ENCODE measurements around the gene USHBP1.

The USHBP1 gene

DNA sequence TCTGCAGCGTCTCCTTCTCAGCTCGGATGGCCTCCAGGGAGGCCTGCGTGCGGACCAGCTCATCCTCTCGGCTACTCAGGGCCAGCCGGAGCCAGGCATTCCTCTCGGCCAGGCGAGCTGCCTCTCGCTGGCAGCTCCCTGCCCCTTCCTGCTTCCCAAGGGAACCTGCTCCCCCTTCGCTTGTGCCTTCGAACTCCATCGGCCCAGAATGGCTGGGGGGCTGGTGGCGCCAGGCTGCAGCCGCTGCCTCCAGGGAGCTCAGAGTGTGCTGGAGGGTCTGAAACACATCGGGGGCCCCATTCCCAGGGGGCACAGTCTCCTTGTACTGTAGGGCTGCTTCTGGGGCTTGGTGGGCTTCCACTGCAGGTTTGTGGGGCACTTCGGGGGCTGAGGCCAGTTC lies 2.0 kb downstream of the USHBP1 start:
- no peak for DNase-seq (ENCODE audit: low read depth)

- peak; percentile 84 for DNase-seq (ENCODE audit: low read depth)
Observed at GRCh38 chr19:17260842-17261325, 3.7 kb downstream of the USHBP1 start.

- no peak for DNase-seq (ENCODE audit: low read depth)
Observed at GRCh38 chr19:17259934-17260333, 4.6 kb downstream of the USHBP1 start.

DNA sequence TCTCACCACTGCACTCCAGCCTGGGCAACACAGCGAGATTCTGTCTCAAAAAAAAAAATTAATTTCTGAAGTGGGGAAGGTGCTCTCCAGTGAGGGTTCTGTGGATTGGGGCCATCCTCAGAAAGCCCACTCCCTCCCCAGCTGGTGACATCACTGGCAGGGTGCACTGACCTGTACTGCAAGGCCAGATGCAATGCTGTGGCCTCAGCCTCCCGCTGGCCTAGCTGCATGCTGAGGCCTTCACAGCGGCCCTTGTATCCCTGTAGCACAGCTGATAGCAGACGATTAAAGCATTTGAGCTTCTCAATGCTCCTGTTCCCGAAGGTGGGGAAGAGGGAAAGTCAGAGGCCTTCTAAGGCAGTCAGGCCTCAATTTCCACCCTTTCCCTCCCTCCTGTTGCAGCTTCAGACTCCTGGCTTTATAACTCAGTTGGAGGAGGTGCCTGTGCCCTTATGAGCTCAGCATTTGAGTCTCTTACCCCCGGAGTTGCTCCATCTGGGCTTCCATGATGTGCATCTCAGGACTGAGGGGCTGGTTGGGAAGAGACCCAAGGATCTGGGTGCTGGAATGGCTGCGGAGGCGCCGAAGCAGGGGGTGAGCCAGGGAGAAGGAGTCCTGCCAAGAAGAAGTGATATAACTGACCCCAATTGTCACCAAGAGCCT lies 5.3 kb downstream of the USHBP1 start:
- DNase-seq (ENCODE audit: low read depth) = no peak

DNA sequence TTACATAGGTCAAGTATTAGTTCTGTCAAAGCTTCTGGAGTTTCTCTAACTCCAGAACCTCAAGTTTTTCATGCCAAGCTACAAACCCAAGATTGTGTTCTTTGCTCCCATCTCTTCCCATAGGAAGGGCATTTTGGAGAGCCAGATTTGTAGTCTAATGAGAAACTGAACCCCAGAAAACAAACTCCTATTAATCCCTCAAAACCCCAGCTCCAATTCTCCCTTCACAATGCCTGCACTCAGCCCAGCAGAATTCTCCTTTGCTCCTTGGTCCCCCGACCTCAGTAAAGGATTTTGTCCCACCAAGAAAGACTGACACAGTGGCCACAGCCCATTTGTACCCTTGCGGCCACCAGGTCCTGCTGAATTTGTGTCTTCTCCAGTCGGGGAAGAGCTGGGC lies 8.4 kb downstream of the USHBP1 start:
- DNase-seq (ENCODE audit: low read depth) = no peak

GRCh38 chr19:17255150-17255621 lies 9.4 kb downstream of the USHBP1 start:
- DNase-seq (ENCODE audit: low read depth) = no peak

GRCh38 chr19:17254636-17255035 lies 9.9 kb downstream of the USHBP1 start:
- no peak for DNase-seq (ENCODE audit: low read depth)

DNA sequence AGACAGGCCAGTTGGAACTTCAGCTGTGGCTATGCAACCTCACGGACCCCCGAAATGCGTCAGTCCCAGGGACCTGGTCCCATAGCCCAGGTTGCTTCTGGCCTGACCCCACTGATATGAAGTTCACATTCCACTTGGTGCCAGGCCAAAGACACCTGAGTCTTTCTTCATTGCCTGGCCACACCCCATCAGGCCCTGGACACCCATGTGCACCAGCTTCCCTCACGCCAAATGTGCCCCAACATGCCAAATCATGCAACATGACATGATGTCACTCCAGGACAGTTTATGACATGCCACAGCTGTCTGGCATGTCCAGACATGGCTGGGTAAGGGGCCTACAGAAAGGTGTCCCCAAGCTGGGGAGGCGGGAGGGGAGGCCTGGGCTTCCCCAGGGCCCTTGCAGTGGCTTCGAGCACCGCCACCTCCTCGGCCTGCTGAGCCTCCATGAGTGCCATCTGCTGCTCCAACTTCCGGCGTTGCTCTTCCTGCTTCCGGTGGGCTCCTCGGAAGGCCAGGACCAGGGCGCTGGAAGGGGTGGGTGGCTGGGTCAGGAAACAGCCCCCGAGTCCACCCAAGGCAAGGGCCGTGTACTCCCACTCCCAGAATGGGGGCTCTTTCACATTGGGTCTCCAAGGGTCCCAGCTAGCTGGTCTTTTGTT lies 14.5 kb downstream of the USHBP1 start:
- DNase-seq (ENCODE audit: low read depth) = no peak

DNA sequence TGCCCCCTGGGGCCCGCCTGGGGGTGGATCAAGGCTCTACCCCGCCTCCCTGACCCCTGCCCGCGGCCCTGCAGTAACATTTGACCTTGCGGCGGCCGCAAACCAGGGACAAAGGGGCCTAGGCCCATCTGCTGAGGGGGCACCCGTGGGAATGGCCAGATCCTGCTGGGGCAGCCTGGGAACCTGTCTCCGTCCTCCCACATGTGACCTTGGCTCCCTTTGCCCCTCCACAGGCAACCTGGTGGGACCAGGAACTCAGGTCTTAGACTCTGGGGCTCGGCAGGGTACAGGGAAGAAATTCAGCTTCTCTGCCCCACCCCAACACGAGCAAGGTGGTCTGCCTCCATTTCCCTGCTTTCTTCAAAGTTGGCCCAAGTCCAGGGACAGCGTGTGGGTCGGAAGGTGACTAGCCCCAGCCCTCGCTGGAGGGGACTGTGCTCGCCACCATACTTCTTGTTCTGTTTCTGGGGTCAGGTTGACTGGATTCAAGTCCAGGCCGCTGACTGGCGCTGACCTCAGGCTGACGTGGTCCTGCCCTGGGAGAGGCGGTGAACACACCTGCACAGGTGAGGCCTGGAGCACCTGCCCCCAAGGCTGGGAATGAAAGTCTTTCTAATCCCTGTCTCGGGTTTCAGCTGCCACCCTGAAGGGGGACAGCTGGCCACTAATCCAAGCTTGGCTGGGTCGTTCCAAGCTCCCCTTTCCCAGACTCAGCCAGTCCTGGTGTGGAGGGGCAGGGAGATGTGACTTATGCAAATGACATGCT lies 16.4 kb downstream of the USHBP1 start:
- no peak for DNase-seq (ENCODE audit: low read depth)

DNA sequence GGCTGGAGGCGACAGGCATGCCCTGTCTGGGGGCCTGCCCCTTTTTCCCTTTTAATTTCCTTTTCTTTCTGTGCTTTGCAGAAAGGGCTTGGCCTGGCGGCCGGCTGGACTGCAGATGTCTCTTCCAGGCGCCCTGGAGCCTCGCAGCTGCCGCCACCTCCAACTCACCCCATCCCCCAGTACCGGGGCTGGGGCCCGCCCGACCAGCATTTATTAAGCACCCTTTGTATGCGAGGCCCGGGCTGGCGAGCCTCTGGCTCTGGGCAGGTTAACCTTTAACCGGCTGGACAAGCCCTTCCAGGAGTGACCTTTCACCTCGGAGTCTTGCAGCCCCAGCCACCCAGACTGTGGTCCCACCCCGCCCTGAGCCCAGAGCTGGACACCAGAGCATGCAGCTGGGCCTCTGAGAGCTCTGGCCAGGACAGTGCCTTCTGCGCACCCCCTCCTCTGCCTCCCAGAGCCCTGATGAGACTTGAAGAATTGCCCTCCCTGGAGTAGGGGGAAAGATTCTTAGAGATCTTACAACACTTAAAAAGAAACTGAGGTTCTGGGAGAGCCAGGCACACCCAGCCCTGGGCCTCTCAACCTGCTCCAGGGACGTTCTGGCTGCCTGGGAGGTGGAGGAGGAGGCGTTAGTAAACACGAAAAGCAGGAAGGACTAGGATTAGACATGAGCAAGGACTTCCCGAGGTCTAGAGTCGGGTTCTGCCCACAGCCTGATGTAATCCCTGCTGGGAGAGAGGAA lies 17.7 kb downstream of the USHBP1 start:
- DNase-seq (ENCODE audit: low read depth) = no peak

DNA sequence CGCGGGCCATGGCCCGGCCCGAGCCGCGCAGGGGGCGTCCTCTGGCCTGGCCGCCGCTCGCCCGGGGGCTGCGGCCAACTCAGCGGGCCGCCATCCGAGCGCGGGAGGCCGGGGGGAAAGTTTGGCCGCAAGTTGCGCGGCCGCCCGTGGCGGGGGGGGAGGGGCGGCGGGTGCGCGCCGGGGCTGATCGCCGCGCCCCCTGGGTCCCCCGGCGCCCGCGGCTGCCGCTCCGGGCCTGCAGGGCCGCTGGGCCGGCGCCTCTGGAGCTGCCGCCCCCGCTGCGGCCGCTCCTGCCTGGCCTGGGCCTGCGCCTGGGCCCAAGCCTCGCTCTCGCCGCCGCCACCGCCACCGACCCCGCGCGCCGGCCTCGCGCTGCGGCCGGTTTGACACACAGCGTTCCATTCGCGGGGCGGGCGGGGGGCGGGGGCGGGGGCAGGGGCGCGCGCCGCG lies 19.0 kb downstream of the USHBP1 start, which contains the start of gene NR2F6:
TSS of gene NR2F6 (minus strand) at position 385 of the 450 bp plus-strand sequence. CDS start 699 bp downstream, outside the sequence.
- DNase-seq (ENCODE audit: low read depth) = no peak

DNA sequence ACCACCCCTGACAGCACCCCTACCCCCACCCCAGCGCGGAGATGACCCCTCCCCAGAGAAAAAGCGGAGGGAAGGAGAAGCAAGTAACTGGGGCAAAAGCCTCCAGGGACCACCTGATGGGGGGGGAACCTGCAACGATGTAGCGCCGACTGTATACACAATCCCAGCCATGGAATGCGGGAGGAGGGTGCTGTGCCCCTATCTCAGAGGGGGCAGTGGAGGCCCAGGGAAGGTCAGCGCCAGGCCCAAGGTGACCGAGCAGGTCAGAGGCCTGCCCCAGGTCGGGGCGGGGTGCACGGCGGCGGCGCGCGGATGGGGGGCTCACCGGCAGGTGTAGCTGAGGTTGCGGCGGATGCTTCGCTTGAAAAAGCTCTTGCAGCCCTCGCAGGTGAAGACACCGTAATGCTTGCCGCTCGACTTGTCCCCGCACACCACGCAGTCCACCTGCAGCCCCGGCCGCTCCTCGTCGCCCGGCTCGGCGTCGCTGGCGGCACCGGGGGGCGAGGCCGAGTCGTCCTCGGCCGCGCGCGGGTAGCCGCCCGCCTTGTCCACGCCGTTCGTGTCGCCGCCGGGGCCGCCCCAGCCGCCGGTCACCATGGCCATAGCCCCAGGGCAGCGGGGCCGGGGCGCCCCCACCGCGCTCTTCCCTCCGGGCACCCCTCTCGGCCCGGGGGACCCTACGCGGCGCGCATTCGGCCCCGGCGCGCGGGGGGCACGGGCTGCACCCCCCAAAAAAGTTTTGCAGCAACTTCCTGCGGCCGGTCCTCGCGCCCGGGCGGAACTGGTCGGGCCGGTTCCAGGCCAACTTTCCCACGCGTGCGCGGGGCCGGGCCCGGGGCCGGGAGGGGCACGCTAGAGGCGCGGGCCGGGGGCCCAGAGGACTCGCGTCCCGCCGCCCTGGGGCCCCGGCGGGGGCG lies 19.7 kb downstream of the USHBP1 start:
- no peak for DNase-seq (ENCODE audit: low read depth)

- no peak for DNase-seq (ENCODE audit: low read depth)
Observed at GRCh38 chr19:17243830-17244617, 20.5 kb downstream of the USHBP1 start.

- DNase-seq (ENCODE audit: low read depth) = no peak
Observed at GRCh38 chr19:17243211-17243829, 21.2 kb downstream of the USHBP1 start.

- no peak for DNase-seq (ENCODE audit: low read depth)
Observed at GRCh38 chr19:17242431-17243208, 21.9 kb downstream of the USHBP1 start.

GRCh38 chr19:17240826-17241399 lies 23.6 kb downstream of the USHBP1 start:
- no peak for DNase-seq (ENCODE audit: low read depth)

- DNase-seq (ENCODE audit: low read depth) = no peak
Observed at GRCh38 chr19:17240062-17240752, 24.3 kb downstream of the USHBP1 start.

All from T follicular helper cell (primary cell).